MM.1S (cell line): ENCODE measurements around the gene CA5A.

Experiments
- EZH2 ChIP-seq: fragments of 300-600 bp; sonication (generic); optimal IDR thresholded peaks from 2 replicates; pipeline ENCODE3; 2017; ENCODE audit warnings: low read depth, mild to moderate bottlenecking, antibody characterized with exemption, low read length, mixed read lengths
- EZH2phosphoT487 ChIP-seq: fragments of 300-600 bp; sonication (generic); IDR thresholded peaks from 2 replicates; pipeline ENCODE4 v1.6.1; 2018; ENCODE audit warnings: antibody characterized with exemption, low read length
- TF ChIP-seq, protein P1 (sequence below): fragments of 300-600 bp; sonication (generic); IDR thresholded peaks from 2 replicates; pipeline ENCODE4 v1.5.1; 2016; ENCODE audit warnings: antibody characterized with exemption, low read length, mixed read lengths

DNA sequence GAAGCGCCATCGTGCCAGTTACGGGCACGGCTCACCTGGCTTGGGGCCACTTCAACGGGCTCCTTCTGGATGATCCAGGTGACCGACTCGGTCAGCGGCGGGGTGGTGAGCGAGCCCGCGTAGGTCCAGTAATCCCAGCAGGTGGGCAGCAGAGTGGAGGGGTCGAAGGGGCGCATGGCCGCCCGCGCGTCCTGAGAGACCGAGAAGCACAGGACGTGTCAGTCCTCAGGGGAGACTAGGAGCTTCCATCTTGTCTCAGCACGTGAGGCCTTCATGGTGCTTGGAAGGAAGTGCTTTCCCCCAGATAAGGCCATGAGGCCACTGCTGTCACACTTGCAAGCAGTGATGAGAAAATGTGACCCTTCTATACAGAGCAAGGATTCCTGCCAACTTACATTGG lies 44.6 kb downstream of the CA5A start:
- TF ChIP-seq EZH2: no peak
- TF ChIP-seq, protein P1, sequence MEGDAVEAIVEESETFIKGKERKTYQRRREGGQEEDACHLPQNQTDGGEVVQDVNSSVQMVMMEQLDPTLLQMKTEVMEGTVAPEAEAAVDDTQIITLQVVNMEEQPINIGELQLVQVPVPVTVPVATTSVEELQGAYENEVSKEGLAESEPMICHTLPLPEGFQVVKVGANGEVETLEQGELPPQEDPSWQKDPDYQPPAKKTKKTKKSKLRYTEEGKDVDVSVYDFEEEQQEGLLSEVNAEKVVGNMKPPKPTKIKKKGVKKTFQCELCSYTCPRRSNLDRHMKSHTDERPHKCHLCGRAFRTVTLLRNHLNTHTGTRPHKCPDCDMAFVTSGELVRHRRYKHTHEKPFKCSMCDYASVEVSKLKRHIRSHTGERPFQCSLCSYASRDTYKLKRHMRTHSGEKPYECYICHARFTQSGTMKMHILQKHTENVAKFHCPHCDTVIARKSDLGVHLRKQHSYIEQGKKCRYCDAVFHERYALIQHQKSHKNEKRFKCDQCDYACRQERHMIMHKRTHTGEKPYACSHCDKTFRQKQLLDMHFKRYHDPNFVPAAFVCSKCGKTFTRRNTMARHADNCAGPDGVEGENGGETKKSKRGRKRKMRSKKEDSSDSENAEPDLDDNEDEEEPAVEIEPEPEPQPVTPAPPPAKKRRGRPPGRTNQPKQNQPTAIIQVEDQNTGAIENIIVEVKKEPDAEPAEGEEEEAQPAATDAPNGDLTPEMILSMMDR: no peak
- TF ChIP-seq EZH2phosphoT487: no peak
